Lung (tissue), 12 donors: Measurements from ENCODE around the gene TALDO1. TPM values are rescaled to one million over a fixed set of nuclear protein-coding genes. Genes with fewer than 3 reads are reported as not detected.
A peak's percentile ranks its signal among the peaks of the same experiment; 100 is the strongest.

Experiments used
- ATAC-seq: fragments of 200-7000 bp; cut with Tn5 transposase; one replicate; pipeline ENCODE4 v1.9.1; 2020; ENCODE audit warnings: moderate number of reproducible peaks; ENCODE audit not compliant: insufficient read depth, low FRiP score
- DNase-seq, 3 donors: peaks; one replicate each; pipeline ENCODE4 v3.0.0-alpha.2; 2013 to 2017
- H3K27ac ChIP-seq, 2 donors: one replicate each; pipeline ENCODE4 v1.5.1; 2013; ENCODE audit warnings: mild to moderate bottlenecking in 2 of 2, moderate library complexity in 2 of 2, control low read depth in 1 of 2, inconsistent platforms in 1 of 2, low read depth in 1 of 2, low read length in 1 of 2
- H3K27me3 ChIP-seq, 3 donors: one replicate each; pipeline ENCODE4 v1.5.1; 2013; ENCODE audit warnings: low read length in 2 of 3; ENCODE audit not compliant: control insufficient read depth in 3 of 3, insufficient read depth in 3 of 3
- H3K36me3 ChIP-seq, 4 donors: one replicate each; pipeline ENCODE4 v1.5.1; 2013; ENCODE audit warnings: low read length in 4 of 4, mild to moderate bottlenecking in 1 of 4, moderate library complexity in 1 of 4; ENCODE audit not compliant: control insufficient read depth in 4 of 4, insufficient read depth in 4 of 4
- H3K4me1 ChIP-seq, 5 donors: one replicate each; pipeline ENCODE4 v1.5.1; 2013; ENCODE audit warnings: low read length in 5 of 5, mild to moderate bottlenecking in 2 of 5, moderate library complexity in 1 of 5; ENCODE audit not compliant: control insufficient read depth in 5 of 5, insufficient read depth in 5 of 5
- H3K4me3 ChIP-seq: one replicate; pipeline ENCODE4 v1.5.1; 2013; ENCODE audit warnings: mild to moderate bottlenecking, control low read depth, moderate library complexity
- H3K9ac ChIP-seq, 2 donors: one replicate each; pipeline ENCODE4 v1.5.1; 2013; ENCODE audit warnings: low read length in 2 of 2, control low read depth in 1 of 2; ENCODE audit not compliant: insufficient read depth in 1 of 2
- H3K9me3 ChIP-seq, 4 donors: one replicate each; pipeline ENCODE4 v1.5.1; 2013; ENCODE audit warnings: low read length in 3 of 4, mild to moderate bottlenecking in 1 of 4, moderate library complexity in 1 of 4; ENCODE audit not compliant: control insufficient read depth in 4 of 4, insufficient read depth in 3 of 4
- CTCF ChIP-seq: IDR thresholded peaks from 2 replicates; pipeline ENCODE4 v1.5.1; 2012; ENCODE audit warnings: mild to moderate bottlenecking; ENCODE audit errors: control extremely low read depth, extremely low read depth
- WGBS, 2 donors: extraction: QIAGEN DNeasy Blood & Tissue Kit; methylation state at CpG; one replicate each; pipeline ENCODE4 v1.1.7; 2013; 5-methylcytosine and 5-hydroxymethylcytosine counted together
- polyA plus RNA-seq, 2 donors: library from polyadenylated mRNA; stranded (reverse); fragments of 200-250 nt; gene quantifications; one replicate each; pipeline ENCODE4 v1.2.1, GENCODE V29; 2013
- total RNA-seq, 2 donors: library from RNA; depleted of rRNA in 1 of 2; stranded (reverse); fragments of >200 nt in 1 of 2; gene quantifications; one replicate each; pipeline ENCODE4 v1.2.1, GENCODE V29; 2014 to 2021
- donor health status: control.
- donor health status: control.
- donor health status: Bipolar disorder and iron deficiency.
- donor health status: healthy.
- donor health status: DM: yes; HTN: yes; CAD: no.

TALDO1 gene
- total and polyA plus RNA-seq, 4 donors: 128 to 311 (median 239) TPM

GRCh38 chr11:720017-720641 lies 27.1 kb upstream of the TALDO1 start:
- Histone ChIP-seq H3K9me3 (no peaks in the 10 kb centered on the region), H3K27ac (no peak overlapping the region), H3K9ac (no peak overlapping the region), H3K4me3 (no peak overlapping the region), H3K27me3 (peaks cover 0 to 24% (median 17%) of the 10 kb centered on the region in 3 donors), H3K4me1 (no peaks in the 10 kb centered on the region), H3K36me3 (peaks cover 0 to 17% (median 0%) of the 10 kb centered on the region in 4 donors)
- no peak for TF ChIP-seq CTCF
- ATAC-seq (no peak), DNase-seq (no peak)
- WGBS, 2 donors: 64 to 65% methylated on average over 33 to 35 of the region's 35 CpGs

GRCh38 chr11:720642-721246 lies 26.5 kb upstream of the TALDO1 start:
- ATAC-seq: no peak
- H3K4me3 ChIP-seq: no peak overlapping the region
- peaks cover 0 to 1% (median 0%) of the 10 kb centered on the region in 5 donors for H3K4me1 ChIP-seq
- 17% methylated on average over 33 to 53 of the region's 53 CpGs for WGBS, 2 donors
- no peak overlapping the region for H3K9ac ChIP-seq
- no peak overlapping the region for H3K27ac ChIP-seq
- peaks cover 0 to 26% (median 20%) of the 10 kb centered on the region in 3 donors for H3K27me3 ChIP-seq
- TF ChIP-seq CTCF: no peak
- DNase-seq: peak in 1 of 3 donors; percentile 56
- H3K36me3 ChIP-seq: peaks cover 0 to 17% (median 0%) of the 10 kb centered on the region in 4 donors
- H3K9me3 ChIP-seq: no peaks in the 10 kb centered on the region

- no peaks in the 10 kb centered on the region for H3K9me3 ChIP-seq
- no peak for TF ChIP-seq CTCF
- no peak overlapping the region for H3K9ac ChIP-seq
- 21 to 30% methylated on average over 19 to 28 of the region's 28 CpGs for WGBS, 2 donors
- peaks cover 0 to 17% (median 0%) of the 10 kb centered on the region in 4 donors for H3K36me3 ChIP-seq
- peaks cover 0 to 26% (median 20%) of the 10 kb centered on the region in 3 donors for H3K27me3 ChIP-seq
- H3K4me1 ChIP-seq: peaks cover 0 to 2% (median 0%) of the 10 kb centered on the region in 5 donors
- DNase-seq (no peak), ATAC-seq (no peak)
- H3K4me3 ChIP-seq: no peak overlapping the region
- no peak overlapping the region for H3K27ac ChIP-seq
Observed at GRCh38 chr11:721247-721740, 26.0 kb upstream of the TALDO1 start.
